GM18873 (cell line): ENCODE results near the gene TSPOAP1.
"Not testable (repeated sequence)": the region's sequence is repeated elsewhere in the genome, so short reads cannot be mapped to it uniquely, and the experiment has no call there.

Source experiments
- ATAC-seq: cut with Tn5 transposase; IDR thresholded peaks from one replicate; pipeline ENCODE4 v1.9.1; 2021; ENCODE audit warnings: mild to moderate bottlenecking, moderate library complexity, moderate number of reproducible peaks; ENCODE audit not compliant: unreplicated experiment, low FRiP score

TSPOAP1 gene

GRCh38 chr17:58341861-58342475, 13.4 kb upstream of the TSPOAP1 start:
- ATAC-seq: no peak

- not testable (repeated sequence) for ATAC-seq
Measured at GRCh38 chr17:58341136-58341860, 12.7 kb upstream of the TSPOAP1 start.

- ATAC-seq: no peak
Measured at GRCh38 chr17:58340405-58340876, 11.8 kb upstream of the TSPOAP1 start.

- ATAC-seq: no peak
Measured at GRCh38 chr17:58339755-58340404, 11.3 kb upstream of the TSPOAP1 start.

- ATAC-seq: no peak
Measured at GRCh38 chr17:58338841-58339754, 10.5 kb upstream of the TSPOAP1 start.

- ATAC-seq: no peak
Measured at GRCh38 chr17:58338454-58338840, 9.9 kb upstream of the TSPOAP1 start.

- peak; percentile 42 for ATAC-seq
Measured at GRCh38 chr17:58337600-58338453, 9.2 kb upstream of the TSPOAP1 start.

GRCh38 chr17:58337210-58337599, 8.6 kb upstream of the TSPOAP1 start:
- ATAC-seq: no peak

- ATAC-seq: no peak
Measured at GRCh38 chr17:58336456-58337209, 8.0 kb upstream of the TSPOAP1 start.

GRCh38 chr17:58335779-58336455, 7.3 kb upstream of the TSPOAP1 start:
- ATAC-seq: no peak

GRCh38 chr17:58335061-58335731, 6.6 kb upstream of the TSPOAP1 start:
- ATAC-seq: no peak

- ATAC-seq: no peak
Measured at GRCh38 chr17:58334661-58335060, 6.1 kb upstream of the TSPOAP1 start.

GRCh38 chr17:58334256-58334655, 5.7 kb upstream of the TSPOAP1 start:
- no peak for ATAC-seq

GRCh38 chr17:58333736-58334207, 5.2 kb upstream of the TSPOAP1 start:
- no peak for ATAC-seq

GRCh38 chr17:58332778-58333735, 4.5 kb upstream of the TSPOAP1 start:
- ATAC-seq: no peak
